IPS-18c (cell line): Measurements from ENCODE around the gene THSD7A.

Experiments used
- H3K4me3 ChIP-seq: 2 replicates; pipeline ENCODE4 v1.7.0; 2013; ENCODE audit warnings: low read depth, mild to moderate bottlenecking, low read length, moderate library complexity; ENCODE audit not compliant: insufficient read depth
- H3K9me3 ChIP-seq: one replicate; pipeline ENCODE4 v1.6.1; 2013; ENCODE audit warnings: mild to moderate bottlenecking, low read length, moderate library complexity; ENCODE audit not compliant: control insufficient read depth, insufficient read depth

Gene THSD7A

DNA sequence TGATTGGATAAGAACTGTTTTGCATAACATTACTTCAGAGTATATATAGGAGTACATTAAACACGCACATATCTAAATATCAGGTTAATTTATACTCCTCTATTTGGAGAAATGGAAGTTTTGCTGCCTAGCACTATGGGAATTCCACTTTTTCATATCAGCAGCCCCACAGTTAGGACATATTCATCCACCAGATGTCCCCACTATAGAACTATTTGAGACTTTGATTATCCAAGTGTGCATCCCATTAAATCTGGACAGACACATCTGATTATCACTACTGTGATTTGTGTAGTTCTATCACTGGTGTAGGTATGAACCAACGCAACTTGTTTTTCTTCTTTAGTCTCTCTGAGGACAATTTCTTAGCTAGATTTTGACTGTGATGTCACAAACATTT, 345.7 kb downstream of the THSD7A start:
- Histone ChIP-seq H3K4me3 (no peak overlapping the region), H3K9me3 (peaks cover 4% of the 10 kb centered on the region)

GRCh38 chr7:11485636-11486035, 346.4 kb downstream of the THSD7A start:
- Histone ChIP-seq H3K4me3 (no peak overlapping the region), H3K9me3 (peaks cover 4% of the 10 kb centered on the region)

DNA sequence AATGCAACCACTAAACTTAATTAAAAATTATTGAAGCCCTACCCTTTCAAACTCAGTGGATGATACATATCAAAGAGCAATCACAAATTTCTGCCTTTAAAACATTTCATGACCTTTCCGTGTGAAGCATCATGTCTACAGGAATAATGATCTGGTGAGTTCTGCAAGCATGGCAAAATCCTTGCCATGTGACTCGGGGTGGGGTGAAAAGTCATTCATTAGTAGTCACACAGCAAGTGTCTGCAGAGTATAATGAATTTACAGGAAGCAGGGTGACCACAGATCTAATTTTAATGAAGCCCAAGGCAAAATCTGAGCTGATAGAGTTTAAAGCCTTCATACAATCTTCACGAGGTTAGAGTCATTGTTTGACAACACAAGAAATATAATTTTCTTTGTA, 351.9 kb downstream of the THSD7A start:
- H3K4me3 ChIP-seq: no peak overlapping the region
- H3K9me3 ChIP-seq: peaks cover 4% of the 10 kb centered on the region

DNA sequence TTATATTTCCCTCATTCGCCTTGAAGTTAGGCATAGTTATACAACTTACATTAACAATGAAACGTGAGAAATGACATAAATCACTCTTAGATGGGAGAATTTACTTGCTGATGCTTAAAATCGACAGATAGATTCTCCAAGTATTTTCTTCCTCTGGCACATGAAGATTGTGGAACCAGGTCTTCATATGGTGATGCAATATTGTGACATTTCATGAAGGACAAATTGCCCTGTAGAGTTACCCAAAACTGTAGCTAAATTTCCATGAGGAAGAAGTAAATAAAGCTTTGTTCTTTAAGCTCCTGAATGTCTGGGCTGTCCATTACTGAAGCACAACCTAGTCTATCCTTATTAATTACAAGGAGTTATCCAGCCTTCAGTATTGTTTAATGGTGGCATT, 353.1 kb downstream of the THSD7A start:
- H3K9me3 ChIP-seq: peaks cover 4% of the 10 kb centered on the region
- no peak overlapping the region for H3K4me3 ChIP-seq

- no peak overlapping the region for H3K4me3 ChIP-seq
Observed at GRCh38 chr7:11478426-11478825, 353.6 kb downstream of the THSD7A start.

DNA sequence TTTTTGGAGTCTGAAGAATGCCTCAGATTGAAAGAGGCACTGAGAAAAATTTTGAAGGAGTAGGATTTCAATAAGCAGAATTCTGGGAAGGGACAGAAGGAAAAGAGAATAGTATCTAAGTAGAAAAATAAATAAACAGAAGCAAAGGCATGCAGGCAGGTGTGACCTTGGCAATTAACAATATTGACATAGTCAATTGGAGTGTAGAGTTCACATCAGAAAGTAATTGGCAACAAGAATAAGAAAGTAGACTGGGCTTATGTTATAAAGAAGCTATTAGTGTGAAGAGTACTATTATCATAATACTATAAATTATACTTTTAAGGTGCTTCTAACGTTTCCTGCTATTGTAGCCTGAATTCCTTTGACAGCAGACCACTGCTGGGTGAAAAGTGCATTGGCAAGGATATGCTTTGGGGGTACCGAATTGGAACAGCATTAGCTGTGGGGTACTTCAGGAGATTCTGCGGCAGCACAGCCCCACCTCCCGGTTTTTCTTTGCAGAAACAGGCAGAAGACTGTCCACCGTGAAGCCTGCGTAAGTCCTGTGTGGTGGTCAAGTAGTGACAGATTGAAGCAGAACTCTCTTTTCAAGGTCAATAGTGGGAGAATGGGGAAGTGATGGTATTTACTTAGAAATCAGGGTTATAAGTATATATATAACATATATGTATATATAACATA, 357.0 kb downstream of the THSD7A start:
- Histone ChIP-seq H3K4me3 (no peak overlapping the region), H3K9me3 (no peaks in the 10 kb centered on the region)

More at GRCh38 chr7:11478426-11478825, 353.6 kb downstream of the THSD7A start:
- H3K9me3 ChIP-seq: peaks cover 4% of the 10 kb centered on the region

DNA sequence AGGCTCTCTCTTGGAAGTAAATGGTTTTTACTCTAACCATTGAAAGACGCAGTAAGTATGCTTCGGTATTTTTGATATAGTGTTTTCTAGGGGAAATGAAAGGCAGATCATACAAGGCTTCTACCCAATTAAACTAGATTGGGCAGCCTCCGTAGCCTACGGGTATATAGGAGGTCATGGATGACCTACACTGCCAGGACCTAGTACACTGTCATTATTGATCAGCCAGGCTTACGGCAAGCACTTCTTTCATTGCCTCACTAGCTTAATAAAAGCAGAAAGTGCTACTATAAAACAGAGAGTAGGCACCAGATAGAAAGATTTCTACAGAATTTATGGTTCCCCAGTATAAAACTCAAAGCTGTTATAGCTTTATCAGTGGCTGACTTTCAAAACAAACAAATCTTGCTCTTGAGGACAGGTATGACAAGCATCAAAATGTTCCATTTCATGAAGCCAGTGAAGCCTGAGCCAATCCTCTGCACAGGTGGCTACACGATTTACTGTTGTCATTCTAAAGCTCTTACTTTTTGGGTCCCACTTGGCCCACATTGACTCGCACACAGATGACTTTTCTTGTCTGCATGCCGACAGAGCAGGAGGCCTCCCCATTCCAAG, 358.1 kb downstream of the THSD7A start:
- Histone ChIP-seq H3K9me3 (no peaks in the 10 kb centered on the region), H3K4me3 (no peak overlapping the region)

- Histone ChIP-seq H3K9me3 (no peaks in the 10 kb centered on the region), H3K4me3 (no peak overlapping the region)
Observed at GRCh38 chr7:11473220-11473619, 358.8 kb downstream of the THSD7A start.

- Histone ChIP-seq H3K9me3 (no peaks in the 10 kb centered on the region), H3K4me3 (no peak overlapping the region)
Observed at GRCh38 chr7:11472646-11473045, 359.4 kb downstream of the THSD7A start.

DNA sequence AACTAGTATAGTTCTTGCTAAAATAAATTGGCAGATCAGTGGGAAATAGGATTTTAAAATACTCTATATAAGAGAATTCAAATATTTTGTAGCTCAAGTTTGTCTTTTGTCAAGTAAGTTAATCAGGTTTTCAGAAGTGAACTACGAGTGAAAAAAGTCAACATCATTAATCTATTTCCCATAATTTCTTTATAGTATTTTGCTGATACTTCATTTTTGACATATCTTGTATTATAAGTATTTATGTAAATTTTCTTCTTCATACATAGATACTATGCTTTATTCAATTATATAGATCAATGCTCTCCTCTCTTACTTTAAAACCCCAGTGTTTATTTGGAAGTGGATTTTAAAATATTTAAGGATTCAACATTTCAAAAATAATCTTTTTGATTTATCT, 360.7 kb downstream of the THSD7A start:
- no peak overlapping the region for H3K4me3 ChIP-seq
- H3K9me3 ChIP-seq: no peaks in the 10 kb centered on the region

DNA sequence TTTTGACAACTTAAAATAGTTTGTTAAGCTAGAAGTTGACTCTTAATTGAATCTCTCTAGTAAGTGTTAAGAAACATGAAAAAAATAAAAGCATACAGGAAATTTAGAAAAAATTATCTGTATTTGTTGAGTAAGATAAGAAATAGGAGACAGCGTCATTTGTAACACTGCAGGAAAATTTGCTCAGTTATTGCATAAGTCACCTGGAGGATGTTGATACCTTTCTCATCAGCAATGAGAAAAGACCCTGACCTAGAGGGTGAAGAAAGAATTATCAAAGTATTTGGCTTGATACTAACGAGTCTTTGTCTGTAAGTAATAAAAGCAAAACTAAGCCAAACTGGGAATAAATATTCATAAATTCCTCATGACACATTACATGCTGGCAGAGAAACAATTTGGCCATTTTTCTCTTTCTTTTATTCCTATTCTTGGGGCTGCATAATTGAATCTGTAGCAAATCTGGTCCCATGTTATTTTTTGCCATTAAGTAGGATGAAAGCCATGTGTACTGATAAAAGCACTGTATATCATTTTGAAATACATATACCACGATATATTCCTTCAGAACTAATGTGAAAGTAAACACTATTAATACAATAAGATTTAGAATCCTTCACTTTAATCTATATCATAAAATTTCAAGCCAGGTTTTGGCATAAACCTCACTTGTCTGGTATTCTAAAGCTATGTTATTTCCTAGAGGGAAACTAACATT, 362.8 kb downstream of the THSD7A start:
- H3K4me3 ChIP-seq: no peak overlapping the region
- H3K9me3 ChIP-seq: no peaks in the 10 kb centered on the region

DNA sequence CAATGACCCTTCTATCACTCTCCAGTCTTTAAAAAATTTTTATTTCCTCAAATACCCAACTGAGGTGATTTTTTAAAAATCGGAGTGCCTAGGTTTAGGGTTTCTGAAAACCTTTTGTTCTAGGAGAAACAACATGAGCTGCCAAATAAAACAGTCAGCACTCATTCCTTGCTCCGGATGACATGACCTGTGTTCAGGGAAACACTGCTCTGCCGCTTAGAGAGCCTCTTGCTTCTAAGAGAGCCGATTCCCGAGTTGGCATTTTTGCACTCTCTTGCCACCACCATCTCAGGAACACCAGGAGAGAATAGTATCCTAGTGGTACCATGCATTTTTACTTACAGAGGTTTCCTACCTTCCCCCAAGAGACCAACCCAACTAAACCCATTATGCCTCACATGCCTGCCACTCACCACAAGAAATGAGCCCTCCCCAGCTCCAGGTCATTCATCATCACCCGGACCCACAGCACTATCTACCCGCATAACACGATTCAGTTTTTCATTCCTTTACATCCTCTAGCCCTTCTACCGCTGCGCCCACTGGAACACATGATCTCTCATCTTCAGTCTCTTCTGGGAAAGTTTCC, 365.4 kb downstream of the THSD7A start:
- H3K9me3 ChIP-seq: no peaks in the 10 kb centered on the region
- no peak overlapping the region for H3K4me3 ChIP-seq

- Histone ChIP-seq H3K9me3 (no peaks in the 10 kb centered on the region), H3K4me3 (no peak overlapping the region)
Observed at GRCh38 chr7:11464624-11465023, 367.4 kb downstream of the THSD7A start.

DNA sequence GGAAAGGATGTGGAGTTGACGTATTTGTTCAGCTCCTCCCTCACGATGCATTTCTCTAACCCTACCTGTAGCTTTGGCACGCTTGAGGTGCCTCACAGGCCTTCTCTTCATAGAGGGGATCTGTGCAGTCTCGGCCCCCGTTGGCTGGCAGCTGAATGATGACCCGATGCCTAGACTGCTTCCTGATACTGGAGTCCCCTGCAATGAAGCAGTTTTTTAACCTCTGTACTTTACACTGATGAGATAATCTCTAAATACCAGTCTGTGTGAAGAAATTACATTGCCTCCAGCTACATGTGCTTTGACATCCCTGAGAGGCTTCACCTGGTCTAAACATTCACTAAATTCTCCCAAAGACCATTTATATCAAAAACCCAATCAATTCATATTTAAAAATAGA, 370.1 kb downstream of the THSD7A start:
- H3K4me3 ChIP-seq: no peak overlapping the region
- no peaks in the 10 kb centered on the region for H3K9me3 ChIP-seq

DNA sequence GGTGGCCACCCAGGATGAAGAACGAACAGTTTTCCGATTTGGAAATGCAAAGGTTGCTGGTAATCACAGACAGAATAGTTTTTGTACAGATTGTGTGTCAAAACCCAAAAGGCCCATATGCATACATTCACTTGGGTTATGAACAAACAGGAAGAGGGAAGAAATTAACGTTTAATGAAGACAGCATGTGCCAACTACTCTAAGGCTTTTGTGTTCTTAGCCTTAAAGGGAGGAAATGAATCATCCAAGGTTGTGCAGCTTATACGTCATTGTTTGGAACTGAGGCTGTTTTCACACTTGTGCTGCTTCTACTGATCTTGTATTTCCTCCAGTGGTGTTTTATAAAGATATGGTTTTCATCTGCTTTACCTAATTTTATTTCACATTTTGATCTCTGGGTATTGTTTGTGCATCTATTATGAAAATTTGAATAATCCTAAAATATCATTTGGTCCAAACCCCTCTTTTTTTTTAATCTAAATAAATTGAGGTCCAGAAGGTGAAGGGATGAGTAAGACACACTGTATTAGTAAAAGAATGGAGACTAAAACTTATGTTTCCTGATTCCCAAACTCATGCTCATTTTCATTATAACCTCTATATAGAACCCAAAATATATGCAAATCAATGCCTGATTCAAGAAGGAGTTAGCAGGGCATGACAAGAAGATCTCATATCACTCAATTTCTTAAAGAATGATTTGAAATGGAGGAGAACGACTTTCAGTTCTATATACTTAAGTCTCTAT, 373.1 kb downstream of the THSD7A start:
- no peak overlapping the region for H3K4me3 ChIP-seq
- no peaks in the 10 kb centered on the region for H3K9me3 ChIP-seq

DNA sequence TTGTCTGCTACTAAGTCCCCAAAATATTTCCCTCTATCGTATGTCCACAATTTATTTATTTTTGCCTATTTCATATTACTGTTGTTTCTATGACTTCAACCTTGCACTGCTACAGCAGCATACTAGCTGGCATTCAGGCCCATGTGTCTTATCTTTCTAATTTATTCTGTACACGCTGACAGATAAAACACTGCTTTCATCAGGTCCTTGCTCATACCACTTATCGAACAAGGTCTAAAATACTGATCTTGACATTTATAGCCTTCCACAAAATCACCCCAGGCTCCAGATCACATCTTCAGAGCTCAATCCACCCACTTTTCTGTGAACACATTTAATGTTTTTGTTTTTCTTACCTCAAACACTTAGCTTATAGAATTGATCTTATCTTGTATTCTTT, 374.6 kb downstream of the THSD7A start:
- H3K4me3 ChIP-seq: no peak overlapping the region
- no peaks in the 10 kb centered on the region for H3K9me3 ChIP-seq

GRCh38 chr7:11456574-11456973, 375.4 kb downstream of the THSD7A start:
- Histone ChIP-seq H3K9me3 (no peaks in the 10 kb centered on the region), H3K4me3 (no peak overlapping the region)
